ENCODE results near the gene CALCOCO1. TPM values are rescaled to one million over a fixed set of nuclear protein-coding genes. Genes with fewer than 3 reads are reported as not detected.

Gene CALCOCO1
- total and polyA plus RNA-seq, 10 of the 15 experiments (the other 5 are each of a cell fraction or from before 2014, with no cell fraction given) = 2.8 to 55.9 (median 13.7) TPM

DNA sequence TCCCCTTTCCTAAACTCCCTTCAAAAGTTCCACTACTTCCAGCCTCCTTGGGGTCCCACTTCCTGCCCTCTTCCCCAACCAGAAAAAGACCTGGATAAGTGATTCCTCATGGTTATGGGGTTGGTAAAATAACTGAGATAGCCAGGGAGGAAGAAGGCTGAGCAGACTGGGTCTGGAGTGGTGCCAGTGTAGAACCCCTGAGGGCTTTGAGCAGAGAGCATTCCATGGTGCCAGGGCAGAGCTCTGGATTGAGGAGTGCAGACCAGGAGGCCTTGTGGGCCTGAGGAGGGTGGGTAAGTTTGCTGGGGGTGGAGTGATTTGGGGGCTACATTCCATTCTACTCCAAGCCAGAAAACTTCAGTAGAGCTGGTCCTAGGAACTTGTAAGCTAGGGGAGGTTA is 34.1 kb upstream of the CALCOCO1 start (continued):
- TF ChIP-seq, protein P1, sequence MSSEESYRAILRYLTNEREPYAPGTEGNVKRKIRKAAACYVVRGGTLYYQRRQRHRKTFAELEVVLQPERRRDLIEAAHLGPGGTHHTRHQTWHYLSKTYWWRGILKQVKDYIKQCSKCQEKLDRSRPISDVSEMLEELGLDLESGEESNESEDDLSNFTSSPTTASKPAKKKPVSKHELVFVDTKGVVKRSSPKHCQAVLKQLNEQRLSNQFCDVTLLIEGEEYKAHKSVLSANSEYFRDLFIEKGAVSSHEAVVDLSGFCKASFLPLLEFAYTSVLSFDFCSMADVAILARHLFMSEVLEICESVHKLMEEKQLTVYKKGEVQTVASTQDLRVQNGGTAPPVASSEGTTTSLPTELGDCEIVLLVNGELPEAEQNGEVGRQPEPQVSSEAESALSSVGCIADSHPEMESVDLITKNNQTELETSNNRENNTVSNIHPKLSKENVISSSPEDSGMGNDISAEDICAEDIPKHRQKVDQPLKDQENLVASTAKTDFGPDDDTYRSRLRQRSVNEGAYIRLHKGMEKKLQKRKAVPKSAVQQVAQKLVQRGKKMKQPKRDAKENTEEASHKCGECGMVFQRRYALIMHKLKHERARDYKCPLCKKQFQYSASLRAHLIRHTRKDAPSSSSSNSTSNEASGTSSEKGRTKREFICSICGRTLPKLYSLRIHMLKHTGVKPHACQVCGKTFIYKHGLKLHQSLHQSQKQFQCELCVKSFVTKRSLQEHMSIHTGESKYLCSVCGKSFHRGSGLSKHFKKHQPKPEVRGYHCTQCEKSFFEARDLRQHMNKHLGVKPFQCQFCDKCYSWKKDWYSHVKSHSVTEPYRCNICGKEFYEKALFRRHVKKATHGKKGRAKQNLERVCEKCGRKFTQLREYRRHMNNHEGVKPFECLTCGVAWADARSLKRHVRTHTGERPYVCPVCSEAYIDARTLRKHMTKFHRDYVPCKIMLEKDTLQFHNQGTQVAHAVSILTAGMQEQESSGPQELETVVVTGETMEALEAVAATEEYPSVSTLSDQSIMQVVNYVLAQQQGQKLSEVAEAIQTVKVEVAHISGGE (CRISPR knock-in tag; IDR thresholded peaks at IDR 0.05) = no peak
- TF ChIP-seq, protein P2, sequence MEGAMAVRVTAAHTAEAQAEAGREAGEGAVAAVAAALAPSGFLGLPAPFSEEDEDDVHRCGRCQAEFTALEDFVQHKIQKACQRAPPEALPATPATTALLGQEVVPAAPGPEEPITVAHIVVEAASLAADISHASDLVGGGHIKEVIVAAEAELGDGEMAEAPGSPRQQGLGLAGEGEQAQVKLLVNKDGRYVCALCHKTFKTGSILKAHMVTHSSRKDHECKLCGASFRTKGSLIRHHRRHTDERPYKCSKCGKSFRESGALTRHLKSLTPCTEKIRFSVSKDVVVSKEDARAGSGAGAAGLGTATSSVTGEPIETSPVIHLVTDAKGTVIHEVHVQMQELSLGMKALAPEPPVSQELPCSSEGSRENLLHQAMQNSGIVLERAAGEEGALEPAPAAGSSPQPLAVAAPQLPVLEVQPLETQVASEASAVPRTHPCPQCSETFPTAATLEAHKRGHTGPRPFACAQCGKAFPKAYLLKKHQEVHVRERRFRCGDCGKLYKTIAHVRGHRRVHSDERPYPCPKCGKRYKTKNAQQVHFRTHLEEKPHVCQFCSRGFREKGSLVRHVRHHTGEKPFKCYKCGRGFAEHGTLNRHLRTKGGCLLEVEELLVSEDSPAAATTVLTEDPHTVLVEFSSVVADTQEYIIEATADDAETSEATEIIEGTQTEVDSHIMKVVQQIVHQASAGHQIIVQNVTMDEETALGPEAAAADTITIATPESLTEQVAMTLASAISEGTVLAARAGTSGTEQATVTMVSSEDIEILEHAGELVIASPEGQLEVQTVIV (IDR thresholded peaks at IDR 0.05; ENCODE audit: borderline replicate concordance, partially characterized antibody) = no peak
- no peak for TF ChIP-seq LARP7 (IDR thresholded peaks at IDR 0.05)
- TF ChIP-seq BRCA1 (IDR thresholded peaks at IDR 0.05; ENCODE audit: low read depth, low read length) = no peak
- TF ChIP-seq, protein P3, sequence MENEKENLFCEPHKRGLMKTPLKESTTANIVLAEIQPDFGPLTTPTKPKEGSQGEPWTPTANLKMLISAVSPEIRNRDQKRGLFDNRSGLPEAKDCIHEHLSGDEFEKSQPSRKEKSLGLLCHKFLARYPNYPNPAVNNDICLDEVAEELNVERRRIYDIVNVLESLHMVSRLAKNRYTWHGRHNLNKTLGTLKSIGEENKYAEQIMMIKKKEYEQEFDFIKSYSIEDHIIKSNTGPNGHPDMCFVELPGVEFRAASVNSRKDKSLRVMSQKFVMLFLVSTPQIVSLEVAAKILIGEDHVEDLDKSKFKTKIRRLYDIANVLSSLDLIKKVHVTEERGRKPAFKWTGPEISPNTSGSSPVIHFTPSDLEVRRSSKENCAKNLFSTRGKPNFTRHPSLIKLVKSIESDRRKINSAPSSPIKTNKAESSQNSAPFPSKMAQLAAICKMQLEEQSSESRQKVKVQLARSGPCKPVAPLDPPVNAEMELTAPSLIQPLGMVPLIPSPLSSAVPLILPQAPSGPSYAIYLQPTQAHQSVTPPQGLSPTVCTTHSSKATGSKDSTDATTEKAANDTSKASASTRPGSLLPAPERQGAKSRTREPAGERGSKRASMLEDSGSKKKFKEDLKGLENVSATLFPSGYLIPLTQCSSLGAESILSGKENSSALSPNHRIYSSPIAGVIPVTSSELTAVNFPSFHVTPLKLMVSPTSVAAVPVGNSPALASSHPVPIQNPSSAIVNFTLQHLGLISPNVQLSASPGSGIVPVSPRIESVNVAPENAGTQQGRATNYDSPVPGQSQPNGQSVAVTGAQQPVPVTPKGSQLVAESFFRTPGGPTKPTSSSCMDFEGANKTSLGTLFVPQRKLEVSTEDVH (IDR thresholded peaks at IDR 0.05; ENCODE audit: low read depth, partially characterized antibody) = no peak

Data from GM12878 (cell line).